GM12891 (cell line): ENCODE measurements around the gene MAML2.
A peak's percentile ranks its signal among the peaks of the same experiment; 100 is the strongest.

Source experiments
- POLR2A ChIP-seq: IDR thresholded peaks from 2 replicates; pipeline ENCODE4 v1.6.1; 2011; ENCODE audit warnings: low read depth, low read length, control low read depth
- POLR2AphosphoS5 ChIP-seq: IDR thresholded peaks from 2 replicates; pipeline ENCODE4 v1.6.1; 2011; ENCODE audit warnings: low read depth, low read length, control low read depth
- SPI1 ChIP-seq: IDR thresholded peaks from 2 replicates; pipeline ENCODE4 v1.6.1; 2011; ENCODE audit warnings: low read depth, low read length, control low read depth
- TAF1 ChIP-seq: IDR thresholded peaks from 2 replicates; pipeline ENCODE4 v1.6.1; 2011; ENCODE audit warnings: low read depth, low read length, control low read depth

GRCh38 chr11:96230686-96231085, 112.3 kb downstream of the MAML2 start:
- TF ChIP-seq POLR2A (no peak), POLR2AphosphoS5 (no peak), SPI1 (peak; percentile 39; the same call in 1 of the 2 replicates), TAF1 (no peak)
